Activated CD4-positive, alpha-beta T cell treated with anti-CD3 and anti-CD28 coated beads for 48 hours (primary cell): ENCODE data around the gene JAK1.

Experiments
- DNase-seq: peaks from one replicate; pipeline ENCODE4 v3.0.0-alpha.2; 2020

The JAK1 gene

DNA sequence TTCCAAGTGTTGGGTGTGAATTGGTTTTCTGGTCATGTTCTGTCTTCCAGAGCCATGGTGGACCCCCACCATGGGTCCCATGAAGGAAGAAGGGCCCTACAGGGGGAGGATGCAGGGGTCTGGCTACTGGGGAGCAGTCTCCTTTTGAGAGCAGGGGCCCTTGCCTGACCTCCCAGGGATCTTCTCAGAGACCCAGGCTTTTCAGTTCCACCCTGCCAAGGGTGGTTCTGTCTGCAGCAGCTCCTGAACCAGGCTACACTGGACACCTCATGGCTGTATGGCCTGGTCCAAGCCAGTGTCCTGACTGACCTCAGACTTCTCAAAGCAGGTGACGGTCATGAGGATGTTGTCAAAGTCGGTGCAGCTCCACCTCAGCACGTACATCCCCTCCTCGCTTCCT is 109.0 kb downstream of the JAK1 start:
- no peak for DNase-seq

DNA sequence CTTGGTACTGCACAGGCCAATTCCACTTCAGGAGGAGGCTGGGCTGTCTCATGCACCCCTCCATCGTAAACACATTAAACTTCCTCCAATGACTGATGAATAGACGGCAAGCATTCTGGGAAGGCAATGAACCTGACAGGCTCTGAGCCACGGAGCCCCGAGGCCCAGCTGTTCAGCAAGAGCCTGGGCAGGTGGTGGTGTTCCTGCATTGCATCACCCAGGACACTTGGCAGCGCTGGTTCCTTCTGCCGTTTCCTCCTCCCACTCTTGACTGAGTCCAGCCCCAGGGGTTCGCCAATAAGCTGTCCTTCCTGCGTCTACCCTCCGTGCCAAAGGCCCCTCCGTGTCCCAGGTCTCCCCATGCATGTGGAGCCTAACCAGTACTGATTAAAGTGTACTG is 109.8 kb downstream of the JAK1 start:
- no peak for DNase-seq

DNA sequence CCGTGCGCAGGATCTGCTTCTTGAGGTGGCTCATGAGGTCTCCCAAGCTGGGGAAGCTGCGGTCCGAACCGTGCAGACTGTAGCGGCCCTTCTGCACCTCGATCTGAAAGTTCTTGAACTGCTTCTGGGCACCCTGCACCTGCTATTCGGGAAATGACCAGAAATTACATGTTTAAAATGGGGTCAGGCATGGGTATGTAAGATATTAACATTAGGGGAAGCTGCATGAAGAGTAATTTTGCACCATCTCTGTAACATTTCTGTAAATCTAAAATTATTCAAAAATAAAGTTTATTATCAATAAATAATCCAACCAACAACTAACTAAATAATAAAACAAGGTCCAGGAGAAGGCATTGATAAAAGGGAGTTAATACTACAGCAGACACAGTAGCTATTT is 110.8 kb downstream of the JAK1 start:
- no peak for DNase-seq

DNA sequence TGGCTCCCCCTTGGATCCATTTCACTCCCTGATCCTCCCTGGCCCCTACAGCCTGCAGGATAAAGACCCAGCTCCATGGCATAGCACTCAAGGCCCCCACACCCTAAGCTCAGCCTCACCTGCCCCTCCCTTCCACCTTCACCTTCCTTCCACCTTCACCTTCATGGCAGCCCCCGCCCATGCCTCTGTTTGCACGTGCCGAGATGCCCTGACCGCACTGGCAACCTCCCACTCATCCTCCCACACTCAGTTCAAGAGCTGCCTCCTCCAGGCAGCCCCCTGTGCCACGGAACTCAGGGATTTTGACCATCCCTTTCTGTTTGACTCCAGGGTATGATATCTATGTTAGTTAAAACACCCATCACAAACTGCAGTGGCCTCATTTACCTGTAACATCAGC is 111.7 kb downstream of the JAK1 start:
- DNase-seq = no peak

DNA sequence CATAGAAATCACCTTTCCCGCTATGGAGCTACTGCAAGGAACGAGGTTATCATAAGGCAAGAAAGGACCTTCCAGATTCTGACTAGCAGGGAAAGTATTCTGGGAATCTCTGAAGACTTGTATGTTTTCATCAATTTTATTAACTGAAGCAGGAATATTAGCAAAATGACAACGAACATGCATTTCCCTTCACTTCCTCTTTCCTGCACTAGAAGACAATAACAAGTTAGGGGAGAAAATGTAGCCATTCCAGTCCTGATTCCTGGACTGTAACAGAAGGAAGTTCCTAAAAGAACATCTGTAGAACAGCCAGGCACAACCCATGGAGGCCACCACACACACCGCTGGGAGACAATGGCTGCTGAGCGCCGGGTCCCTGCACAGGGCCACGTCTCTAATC is 114.7 kb downstream of the JAK1 start:
- no peak for DNase-seq

DNA sequence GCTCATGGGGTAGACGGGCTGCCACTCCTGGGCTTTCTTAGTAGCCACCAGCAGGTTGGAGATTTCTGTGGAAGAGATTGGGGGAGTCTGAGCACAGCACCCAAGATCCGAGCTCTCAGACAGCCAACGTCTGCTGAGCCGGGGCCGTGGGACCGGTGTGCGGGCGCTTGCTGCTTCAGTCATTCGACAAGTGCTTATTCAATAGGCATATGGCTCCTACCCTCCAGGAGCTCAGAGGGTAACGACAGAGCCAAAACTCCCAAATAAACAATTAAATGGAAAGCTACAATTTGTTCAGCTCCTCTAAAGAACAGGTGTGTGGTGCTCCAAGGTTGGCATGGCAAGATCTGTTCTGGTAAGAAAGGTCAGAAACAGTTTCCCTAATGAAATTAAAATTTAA is 115.5 kb downstream of the JAK1 start:
- no peak for DNase-seq

DNA sequence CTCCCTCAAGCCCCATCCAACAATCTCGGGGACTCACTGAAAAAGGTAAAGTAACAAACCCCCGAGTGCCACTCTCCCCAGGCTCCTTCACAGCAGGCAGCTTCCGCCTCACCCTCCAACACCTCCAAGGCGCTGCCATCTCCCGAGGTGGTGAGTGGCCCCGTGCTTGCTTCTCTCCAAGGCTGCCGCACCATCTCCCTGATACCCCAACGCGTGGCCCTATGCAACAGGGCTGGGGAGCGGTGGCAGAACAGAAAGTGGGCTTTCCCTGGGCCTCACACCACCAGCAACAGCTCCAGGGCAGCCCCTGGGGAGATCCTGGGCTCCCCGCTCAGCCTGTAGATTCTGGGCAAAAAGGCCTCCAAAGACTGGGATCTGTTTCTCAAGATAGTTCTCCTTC is 116.4 kb downstream of the JAK1 start:
- DNase-seq = no peak

DNA sequence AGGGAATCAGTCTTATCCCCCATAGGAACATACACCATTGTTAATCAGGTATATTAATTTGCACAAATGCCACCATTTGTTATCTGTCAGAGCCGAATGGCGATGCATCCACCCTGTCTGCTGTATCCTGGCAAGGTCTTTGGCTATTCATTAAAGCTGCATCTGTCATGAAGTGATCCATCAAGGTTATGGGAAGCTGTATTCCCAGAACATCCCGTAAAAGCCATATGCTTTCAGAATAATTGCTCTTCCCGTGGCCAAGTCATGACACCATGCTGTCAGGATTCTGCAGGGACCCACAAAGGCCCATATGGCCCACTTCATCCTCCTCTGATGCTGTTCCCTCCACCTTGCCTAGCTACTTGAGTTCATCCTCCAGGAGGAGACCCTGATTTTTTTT is 117.5 kb downstream of the JAK1 start:
- no peak for DNase-seq

DNA sequence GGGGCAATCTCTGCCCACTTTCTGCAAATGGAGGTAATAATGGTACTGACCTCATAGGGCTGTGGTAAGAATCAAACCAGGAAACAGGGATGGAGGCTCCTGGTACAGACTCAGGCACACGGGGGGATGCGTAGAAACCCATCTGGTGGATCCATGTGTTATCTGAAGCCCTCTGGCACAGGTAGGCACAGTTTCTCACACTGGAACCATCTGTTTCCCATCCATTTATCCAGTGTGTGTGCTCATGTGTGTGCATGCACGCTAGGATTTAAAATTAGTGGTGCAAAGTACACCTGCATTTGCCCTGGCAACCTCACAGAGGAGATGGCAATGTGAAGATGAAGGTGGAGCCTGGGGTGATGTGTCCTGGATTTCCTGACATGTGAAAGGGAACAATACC is 118.2 kb downstream of the JAK1 start:
- DNase-seq = no peak

DNA sequence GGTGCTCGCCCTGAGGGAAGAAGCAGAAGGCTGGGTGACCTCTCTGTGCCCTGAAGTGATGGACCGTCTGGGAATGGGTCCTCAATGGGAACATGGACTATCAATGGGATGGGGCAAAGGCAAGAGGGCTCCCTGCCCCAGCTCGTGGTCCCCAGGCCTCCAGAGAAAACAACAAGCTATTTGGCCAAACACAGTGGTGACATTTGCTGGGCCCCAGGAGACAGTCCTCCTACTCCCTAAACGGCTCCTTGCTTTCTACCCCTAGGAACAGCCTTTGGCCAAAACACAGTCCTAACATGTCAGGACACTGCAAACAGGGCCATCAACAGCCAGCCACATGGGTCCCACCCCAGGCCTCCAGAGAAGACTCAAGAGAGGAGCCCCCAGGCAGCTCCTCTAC is 118.7 kb downstream of the JAK1 start:
- DNase-seq = no peak

DNA sequence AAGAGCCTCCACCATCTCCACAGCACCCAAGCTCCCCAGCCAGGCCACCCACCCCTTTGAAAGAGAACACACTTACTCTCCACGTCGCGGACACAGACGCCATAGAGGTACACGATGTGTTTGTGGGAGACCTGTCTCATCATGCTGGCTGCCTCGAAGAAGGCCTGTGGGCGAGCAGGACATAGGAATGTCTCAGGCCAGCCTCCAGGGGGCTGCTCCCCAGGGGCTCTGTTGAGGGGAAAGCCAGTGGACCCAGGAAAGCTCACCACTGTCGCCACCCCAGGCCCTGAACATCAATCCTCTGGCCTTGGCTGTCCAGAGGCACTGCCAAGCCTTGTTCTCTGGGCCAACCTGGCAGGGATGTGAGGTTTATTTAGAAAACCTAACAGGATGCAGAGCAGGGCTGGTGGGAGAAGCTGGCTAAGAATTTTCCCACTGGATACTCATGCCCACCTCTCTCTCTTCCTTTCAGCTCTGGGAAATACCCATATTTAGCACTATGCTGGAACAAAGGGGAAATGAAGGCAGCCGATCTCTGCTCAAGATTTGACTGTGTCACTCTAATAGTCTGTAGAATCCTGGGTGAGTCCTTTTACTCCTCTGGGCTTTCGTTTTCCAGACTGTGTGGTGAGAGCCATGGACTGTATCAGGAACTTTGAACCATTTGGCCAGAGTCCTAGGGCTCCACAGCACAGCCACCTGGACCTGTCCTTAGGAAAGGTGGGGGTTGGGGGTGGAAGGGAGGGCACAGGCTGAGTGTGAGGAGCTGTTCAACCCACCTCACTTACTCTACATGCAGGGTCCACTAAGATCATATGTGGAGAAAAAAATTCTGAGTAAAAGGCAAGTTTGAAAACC is 119.5 kb downstream of the JAK1 start:
- no peak for DNase-seq

DNA sequence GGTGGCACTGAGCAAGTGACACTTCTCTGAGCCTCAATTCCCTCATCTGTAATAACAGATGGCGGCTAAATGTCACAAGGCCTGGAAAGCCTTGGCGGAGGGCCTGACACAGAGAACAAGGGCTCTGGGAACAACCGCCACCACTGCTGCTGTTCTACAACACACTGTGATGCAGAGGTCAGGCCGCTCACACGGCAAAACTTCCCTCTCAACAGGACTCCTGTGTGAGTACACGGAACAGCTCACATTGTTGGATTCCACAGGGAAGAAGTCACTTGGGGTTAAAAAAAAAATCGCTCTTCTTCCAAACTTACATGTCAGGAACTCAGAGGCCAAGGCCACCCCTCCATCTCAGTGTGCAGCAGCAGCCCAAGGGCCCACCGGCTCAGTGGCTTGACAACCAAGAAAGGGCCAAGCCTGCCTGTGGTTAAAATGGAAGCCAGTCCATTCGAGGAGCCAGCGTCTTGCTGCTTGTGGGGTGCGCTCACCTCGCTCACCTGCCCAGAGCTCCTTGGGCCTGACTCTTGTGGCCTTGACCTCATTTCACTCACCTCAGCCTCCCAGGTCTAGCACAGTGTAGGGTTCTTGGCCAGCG is 120.4 kb downstream of the JAK1 start:
- DNase-seq = no peak

DNA sequence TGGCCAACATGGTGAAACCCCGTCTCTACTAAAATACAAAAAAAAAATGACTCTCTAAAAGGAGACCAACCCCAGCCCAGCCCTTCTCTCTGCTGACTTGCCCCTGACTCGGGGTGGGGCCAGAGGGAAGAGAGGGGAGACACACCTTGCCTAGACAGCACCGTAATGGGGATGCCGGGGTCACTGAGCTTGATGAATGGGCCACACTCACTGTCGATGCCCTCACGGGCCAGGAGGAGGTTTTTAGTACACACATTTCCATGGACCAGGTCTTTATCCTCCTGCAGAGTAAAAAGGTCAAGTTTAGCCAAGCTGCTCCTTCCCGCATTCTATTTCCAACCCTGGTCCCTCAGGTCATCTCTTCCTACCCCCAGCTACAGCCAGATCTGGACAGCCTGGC is 121.7 kb downstream of the JAK1 start:
- no peak for DNase-seq

DNA sequence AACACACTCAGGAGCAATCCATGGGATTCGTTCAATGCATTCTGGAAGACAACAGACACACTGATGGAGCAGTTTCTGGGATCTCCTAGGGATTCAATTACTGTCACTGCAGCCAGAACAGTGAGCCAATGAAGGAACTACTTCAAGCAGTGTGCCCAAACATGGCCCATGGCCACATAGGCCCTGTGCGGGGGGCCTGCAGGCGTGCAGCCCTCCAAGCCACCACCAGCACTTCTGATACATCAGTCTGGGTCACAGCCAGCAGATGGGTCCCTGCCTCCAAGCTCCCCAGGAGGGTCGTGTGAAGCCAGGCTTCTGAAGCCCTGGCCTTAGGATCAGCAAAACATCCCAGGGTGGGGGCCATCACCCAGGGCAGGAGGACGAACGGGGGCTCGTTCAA is 122.2 kb downstream of the JAK1 start:
- DNase-seq = no peak

DNA sequence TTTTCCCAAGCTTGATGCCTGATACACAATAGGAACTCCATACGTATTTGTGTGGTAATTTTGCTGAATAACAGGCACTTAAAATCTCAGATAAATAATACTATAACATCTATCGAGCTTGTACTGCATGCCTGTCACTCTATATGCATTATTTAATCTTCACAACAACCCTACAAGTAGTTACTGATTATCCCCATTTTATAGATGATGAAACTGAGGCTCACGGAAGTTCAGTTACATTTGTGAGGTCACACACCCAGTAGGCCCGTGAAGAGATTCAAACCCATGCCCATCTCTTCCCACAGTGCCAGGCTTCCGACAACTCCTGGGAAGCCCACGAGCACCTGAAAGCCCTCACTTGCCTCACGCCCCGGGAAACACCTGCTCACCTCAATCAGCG is 122.7 kb downstream of the JAK1 start:
- no peak for DNase-seq

DNA sequence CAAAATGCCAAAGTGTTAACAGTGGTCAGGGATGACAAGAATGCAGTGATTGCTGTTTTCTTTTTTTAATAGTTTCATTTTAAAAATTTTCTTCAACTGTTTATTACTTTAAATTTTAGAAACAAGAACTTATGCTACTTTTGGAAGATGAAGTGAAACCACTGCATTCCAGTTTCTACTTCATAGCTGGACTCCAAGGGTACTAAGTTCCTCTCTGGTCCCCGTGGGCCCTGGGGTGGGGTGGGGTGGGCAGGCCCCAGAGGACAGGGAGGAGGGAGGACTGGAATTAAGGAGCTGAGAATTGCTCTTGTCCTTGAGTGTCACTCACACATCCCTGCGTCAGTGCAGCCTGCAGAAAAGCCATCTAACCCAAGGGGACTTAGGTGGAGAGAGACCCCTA is 124.1 kb downstream of the JAK1 start:
- DNase-seq = no peak

DNA sequence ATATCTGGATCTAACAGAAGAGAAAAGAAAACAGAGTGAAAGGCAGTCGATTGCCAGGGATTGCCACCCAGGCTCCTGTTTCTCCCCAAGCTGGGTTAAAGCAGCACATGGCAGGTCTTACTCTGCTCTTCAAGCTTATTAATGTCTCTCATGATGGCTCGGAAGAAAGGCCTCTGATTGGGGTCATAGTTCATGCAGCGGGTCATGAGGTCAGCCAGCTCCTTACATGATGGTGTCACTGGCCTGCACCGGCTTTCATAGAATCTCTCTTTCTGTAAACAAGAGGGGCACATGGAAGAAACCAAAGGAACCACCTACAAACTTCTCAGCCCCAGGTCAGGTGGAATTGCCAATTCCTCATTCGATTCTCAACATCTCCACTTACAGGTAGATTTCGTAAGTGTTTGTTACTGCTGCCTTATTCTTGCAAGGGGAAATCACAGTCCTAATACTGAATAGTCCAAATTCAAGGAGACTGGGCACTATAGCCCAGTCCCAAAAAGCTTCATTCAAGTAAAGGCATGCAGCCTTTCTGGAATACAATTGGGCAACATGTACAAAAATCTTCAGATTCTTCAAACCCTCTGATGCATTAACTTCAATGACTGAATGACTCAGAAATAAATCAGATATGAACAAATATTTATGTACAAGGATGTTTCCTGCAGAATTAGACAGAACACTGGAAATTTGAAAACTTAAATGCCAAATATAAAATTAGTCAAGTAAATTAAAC is 124.9 kb downstream of the JAK1 start:
- DNase-seq = no peak

DNA sequence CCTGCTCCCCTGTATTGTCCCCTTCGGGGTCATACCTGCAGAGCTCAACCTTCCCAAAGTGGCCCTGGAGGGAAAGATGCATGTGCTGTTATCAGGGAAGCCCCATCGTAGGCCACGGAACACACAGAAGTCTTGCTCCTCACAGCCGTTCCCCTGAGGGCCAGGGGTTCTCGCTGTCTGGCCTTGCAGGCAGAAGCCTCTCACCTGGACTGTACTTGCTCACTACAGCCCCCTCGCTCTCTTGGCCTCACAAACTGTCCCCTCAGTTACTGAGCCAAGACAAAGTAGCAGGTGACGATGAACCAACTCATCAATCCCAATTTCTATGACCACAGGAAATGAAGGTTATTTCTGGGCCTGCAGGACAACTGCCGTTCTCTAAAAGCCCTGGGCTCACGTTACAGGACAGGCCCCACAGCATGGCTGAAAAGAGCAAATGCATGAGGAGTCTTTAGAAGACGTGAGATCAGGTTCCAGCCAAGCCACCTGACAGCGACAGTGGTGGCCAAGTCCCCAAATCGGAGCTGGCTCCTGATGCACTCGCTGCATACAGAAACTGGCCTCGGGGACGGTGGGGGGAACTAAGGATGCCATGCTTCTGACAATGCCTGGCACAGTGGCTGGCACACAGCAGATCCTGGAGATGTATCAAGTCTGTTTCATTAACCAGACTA is 126.5 kb downstream of the JAK1 start:
- no peak for DNase-seq

DNA sequence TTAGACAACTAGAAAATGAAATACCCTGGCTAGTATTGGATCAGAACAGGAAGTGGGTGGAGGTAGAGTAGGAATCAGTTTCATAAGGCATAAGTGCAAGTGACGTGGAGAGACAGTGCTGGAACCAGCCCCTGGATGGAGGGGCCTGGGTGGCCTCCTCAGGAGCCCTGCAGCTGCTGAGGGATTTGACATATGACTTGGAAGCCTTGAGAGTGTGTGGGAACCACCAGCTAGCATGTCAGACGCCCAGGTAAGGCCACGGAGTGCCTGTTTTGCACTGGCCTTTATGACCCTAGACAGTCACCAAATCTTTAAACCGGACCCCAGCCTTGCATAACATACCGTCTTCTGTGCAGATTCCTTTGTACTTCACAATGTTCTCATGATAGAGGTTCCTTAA is 127.1 kb downstream of the JAK1 start:
- DNase-seq = no peak

DNA sequence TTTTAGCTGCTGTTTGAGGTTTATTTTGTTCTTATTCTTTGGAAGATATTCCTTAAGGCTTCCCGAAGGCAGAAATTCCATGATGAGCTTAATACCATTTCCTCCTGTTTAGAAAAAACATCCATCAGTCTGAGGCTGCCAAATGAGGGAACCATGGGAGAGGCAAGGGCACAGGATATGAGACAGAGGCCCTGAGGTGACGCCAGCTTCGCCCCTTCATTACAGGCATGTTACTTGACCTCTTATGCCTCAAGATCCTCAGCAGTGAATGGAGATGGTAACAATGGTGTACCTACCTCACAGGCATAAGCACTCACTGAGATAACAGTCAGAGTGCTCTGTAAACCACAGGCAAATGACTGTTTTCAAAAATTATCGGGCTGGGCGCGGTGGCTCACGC is 127.9 kb downstream of the JAK1 start:
- DNase-seq = no peak

DNA sequence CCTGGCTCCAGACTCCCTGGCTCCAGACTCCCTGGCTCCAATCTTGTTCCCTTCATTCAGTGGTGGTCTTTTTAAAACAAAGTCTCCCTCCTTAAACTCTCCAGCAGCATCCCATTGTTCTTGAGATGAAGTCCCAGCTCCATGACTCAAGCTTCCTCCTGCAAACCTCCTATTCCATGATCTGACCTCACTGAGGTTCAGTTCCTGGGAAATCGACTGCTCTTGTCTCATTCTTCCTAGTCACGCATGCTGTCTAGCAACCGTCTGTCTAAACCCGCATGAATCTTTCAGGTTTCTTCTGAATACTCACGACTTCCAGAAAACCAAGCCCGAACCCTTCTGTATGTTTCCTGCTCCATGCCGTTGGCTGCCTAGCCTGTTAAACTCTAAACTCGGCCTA is 129.5 kb downstream of the JAK1 start:
- DNase-seq = no peak

DNA sequence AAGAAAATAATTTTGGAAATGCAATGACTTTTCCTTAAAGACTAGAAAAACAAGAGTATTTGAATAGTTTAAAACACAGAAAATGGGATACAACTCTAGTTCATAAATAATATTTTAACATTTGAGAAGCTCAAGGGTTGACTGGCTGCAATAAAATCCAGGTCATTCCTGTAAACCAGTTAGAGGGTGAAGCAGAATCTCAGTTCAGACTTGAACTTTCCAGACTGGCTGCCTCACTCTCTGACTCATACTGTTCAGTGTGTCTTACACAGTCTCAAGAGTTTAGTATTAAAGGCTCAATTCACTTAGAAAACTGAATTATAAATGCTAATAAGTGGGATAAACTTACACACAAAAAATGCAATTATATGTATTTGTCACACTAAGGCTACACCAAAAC is 131.6 kb downstream of the JAK1 start:
- DNase-seq = no peak

DNA sequence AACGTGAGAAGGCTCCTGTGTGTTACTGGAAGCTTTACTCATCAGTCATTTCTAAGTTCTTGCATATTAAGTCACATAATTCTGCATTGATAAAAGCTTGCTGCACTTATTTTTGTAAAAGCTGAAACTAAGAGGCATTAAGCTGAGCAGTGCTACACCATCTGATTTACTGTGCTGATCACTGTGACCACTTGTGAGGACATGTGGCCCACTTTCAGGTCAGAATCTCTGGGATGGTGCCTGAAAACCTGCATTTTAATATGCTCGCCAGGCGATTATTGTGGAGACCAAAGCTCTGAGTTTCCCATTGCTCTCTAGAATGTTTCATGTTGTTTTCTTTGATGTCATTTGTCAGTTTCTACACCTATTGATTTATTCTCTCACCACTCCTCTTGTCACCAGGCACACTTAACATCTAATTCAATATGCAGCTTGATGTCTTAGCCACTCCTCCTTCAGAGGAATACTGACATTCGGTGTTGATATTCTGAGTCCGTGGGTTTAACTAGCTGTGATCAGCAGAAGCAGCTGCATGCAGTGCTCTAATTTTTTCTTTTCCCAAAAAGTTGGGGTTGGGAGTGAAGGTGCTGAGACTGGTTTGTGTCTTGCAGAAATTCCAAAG is 136.2 kb downstream of the JAK1 start:
- DNase-seq = no peak
